ENCODE data around the gene TSPAN9. TPM values are rescaled to one million over a fixed set of nuclear protein-coding genes. Genes with fewer than 3 reads are reported as not detected.

The TSPAN9 gene
- total RNA-seq, 3 donors from 2014 or later, result 4.7 to 28.4 (median 8.5) TPM

DNA sequence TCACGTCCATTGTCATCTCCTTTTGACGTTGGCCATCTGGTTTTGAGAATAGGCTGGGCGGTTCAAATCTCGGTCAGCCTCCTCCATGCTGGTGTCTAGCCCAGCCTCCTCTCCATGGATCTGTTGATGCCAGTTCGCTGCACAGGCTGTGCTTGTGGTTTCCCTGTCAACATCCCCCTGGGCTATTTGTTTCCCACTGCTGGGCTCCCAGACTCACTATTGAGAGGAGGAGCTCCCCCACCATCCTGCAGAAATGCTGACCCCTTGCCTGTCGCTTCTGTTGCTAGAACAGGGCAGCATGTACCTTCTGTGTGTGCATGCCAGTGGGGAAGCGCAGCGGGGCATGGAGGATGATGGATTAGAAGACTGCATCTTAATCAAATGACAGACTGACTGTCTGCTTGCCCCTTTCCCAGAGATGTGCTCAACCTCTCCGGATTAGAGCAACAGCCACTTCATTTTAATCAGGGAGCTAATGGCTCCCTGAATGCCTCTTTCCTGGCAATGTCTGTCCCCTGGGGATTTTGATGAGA is 170.5 kb downstream of the TSPAN9 start:
- no peak overlapping the region for H3K4me3 ChIP-seq
- DNase-seq, result no peak
- TF ChIP-seq, protein P1, sequence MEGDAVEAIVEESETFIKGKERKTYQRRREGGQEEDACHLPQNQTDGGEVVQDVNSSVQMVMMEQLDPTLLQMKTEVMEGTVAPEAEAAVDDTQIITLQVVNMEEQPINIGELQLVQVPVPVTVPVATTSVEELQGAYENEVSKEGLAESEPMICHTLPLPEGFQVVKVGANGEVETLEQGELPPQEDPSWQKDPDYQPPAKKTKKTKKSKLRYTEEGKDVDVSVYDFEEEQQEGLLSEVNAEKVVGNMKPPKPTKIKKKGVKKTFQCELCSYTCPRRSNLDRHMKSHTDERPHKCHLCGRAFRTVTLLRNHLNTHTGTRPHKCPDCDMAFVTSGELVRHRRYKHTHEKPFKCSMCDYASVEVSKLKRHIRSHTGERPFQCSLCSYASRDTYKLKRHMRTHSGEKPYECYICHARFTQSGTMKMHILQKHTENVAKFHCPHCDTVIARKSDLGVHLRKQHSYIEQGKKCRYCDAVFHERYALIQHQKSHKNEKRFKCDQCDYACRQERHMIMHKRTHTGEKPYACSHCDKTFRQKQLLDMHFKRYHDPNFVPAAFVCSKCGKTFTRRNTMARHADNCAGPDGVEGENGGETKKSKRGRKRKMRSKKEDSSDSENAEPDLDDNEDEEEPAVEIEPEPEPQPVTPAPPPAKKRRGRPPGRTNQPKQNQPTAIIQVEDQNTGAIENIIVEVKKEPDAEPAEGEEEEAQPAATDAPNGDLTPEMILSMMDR (IDR thresholded peaks at IDR 0.05), result no peak
- H3K4me1 ChIP-seq (ENCODE audit: low read depth), result no peaks in the 10 kb centered on the region
- intact Hi-C loops (cut with DNase I, micrococcal nuclease), result no loop called here
- no peaks in the 10 kb centered on the region for H3K9me3 ChIP-seq
- ATAC-seq, result no peak
- no peaks in the 10 kb centered on the region for H3K36me3 ChIP-seq (ENCODE audit: low read depth)

DNA sequence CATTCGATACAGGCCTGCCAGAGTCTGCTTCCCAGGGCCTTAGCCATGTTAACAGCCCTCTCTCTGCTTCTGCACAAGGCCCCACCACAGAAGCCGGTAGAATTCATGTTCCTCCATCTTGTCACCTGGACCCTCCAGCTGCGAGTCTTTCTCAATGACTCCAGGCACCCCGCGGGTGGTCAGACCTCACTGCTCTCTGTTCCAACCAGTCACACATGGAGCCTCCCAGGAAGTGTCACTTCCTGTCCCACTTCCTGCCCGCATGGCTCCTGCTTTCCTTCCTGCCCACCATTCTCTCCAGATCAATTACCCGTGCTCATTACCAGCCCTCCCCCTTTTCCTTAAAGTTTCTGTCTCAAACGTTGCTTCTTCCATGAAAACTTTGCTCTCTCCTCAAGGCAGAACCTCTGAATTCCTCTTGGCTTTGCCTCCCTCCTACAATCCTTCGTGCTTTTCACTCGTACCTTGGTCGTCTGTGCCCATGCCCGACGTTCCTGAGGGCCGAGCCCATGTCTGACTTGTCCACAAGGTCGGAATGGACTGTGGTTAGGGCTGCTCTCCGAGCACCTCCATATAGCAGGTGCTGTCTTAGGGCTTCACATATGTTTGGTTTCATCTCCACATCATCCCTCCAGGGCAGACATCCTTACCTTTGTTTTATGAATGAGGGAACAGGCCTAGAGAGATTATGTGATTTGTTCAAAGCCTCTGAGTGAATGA is 172.1 kb downstream of the TSPAN9 start:
- Histone ChIP-seq H3K9me3 (no peaks in the 10 kb centered on the region), H3K36me3 (ENCODE audit: low read depth) (no peaks in the 10 kb centered on the region), H3K4me3 (no peak overlapping the region), H3K4me1 (ENCODE audit: low read depth) (no peaks in the 10 kb centered on the region)
- no peak for DNase-seq
- TF ChIP-seq, protein P1 (IDR thresholded peaks at IDR 0.05), result no peak
- ATAC-seq, result no peak
- intact Hi-C loops (cut with DNase I, micrococcal nuclease), result no loop called here

- Histone ChIP-seq H3K36me3 (ENCODE audit: low read depth) (no peaks in the 10 kb centered on the region), H3K4me3 (no peak overlapping the region), H3K9me3 (no peaks in the 10 kb centered on the region), H3K4me1 (ENCODE audit: low read depth) (no peaks in the 10 kb centered on the region)
- DNase-seq (no peak), ATAC-seq (no peak)
- TF ChIP-seq, protein P1 (IDR thresholded peaks at IDR 0.05), result no peak
- intact Hi-C loops (cut with DNase I, micrococcal nuclease), result no loop called here
Observed at GRCh38 chr12:3250034-3250433, 172.9 kb downstream of the TSPAN9 start.

DNA sequence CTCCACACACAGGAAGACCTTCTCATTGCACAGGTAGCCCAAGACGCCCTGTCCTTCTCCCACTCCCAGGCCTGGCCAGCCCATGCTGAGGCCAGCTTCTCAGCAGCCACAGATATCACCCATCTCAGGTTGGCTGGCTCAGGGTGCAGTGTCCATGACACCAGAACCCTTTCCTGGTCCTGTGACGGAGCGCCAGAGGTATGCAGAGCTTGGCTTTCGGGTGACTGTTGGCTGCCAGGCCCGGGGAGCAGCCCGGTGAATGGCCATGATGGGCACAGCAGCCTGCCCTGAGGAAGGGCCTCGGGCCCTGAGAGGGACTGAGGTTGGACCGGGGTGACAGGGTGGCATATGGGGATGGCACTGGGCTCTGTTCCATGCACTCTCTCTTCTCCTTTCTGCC is 173.4 kb downstream of the TSPAN9 start:
- no peak for DNase-seq
- H3K36me3 ChIP-seq (ENCODE audit: low read depth), result no peaks in the 10 kb centered on the region
- TF ChIP-seq, protein P1 (IDR thresholded peaks at IDR 0.05), result no peak
- H3K4me1 ChIP-seq (ENCODE audit: low read depth), result no peaks in the 10 kb centered on the region
- H3K9me3 ChIP-seq, result no peaks in the 10 kb centered on the region
- no peak for ATAC-seq
- intact Hi-C loops (cut with DNase I, micrococcal nuclease), result no loop called here
- no peak overlapping the region for H3K4me3 ChIP-seq

DNA sequence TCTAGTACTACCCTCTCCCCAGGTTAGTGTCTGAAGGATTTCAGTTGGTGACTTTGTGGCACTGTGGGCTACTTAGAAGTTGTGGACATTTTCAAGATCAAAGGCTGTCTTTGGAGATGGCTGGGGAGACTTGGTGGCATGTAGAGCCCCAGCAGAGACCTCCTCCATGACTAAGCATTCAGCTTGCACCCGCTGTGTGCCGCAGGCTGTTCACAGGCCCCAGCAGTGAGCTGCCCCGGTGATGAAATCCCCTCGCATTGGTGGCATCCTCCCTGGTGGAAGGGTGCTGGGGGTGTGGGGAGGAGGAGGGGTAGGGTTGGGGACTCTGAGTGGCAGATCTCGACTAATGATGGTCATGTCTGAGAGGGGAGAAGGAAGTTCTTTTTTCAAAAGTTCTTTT is 173.9 kb downstream of the TSPAN9 start:
- Histone ChIP-seq H3K36me3 (ENCODE audit: low read depth) (no peaks in the 10 kb centered on the region), H3K4me1 (ENCODE audit: low read depth) (no peaks in the 10 kb centered on the region), H3K9me3 (no peaks in the 10 kb centered on the region), H3K4me3 (no peak overlapping the region)
- TF ChIP-seq, protein P1 (IDR thresholded peaks at IDR 0.05), result no peak
- intact Hi-C loops (cut with DNase I, micrococcal nuclease), result no loop called here
- no peak for DNase-seq
- no peak for ATAC-seq

Data from mucosa of descending colon (tissue), 3 donors.